ENCODE results near the gene EPHA7. TPM values are rescaled to one million over a fixed set of nuclear protein-coding genes. Genes with fewer than 3 reads are reported as not detected.

Gene EPHA7
- total RNA-seq, 1 donor from 2014 or later = 0.40 TPM

DNA sequence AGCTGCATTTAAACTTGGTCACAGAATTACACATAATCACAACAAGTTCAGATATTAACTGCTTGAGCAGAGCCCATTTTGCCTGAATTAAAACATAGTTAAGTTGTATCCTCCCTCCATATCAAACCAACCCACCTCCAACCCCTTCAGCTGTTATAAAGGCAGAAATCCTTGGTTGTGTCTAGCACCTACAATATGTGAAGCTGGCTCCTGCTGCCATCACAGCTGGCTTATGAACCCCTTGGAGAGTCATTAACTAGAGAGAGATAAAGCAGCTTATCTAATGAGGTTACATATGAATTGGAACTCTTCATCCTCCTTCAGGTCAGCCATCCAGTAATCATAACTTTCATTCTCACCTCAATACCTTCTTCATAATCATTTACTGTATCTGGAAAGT is 101.8 kb downstream of the EPHA7 start:
- TF ChIP-seq, protein P1, sequence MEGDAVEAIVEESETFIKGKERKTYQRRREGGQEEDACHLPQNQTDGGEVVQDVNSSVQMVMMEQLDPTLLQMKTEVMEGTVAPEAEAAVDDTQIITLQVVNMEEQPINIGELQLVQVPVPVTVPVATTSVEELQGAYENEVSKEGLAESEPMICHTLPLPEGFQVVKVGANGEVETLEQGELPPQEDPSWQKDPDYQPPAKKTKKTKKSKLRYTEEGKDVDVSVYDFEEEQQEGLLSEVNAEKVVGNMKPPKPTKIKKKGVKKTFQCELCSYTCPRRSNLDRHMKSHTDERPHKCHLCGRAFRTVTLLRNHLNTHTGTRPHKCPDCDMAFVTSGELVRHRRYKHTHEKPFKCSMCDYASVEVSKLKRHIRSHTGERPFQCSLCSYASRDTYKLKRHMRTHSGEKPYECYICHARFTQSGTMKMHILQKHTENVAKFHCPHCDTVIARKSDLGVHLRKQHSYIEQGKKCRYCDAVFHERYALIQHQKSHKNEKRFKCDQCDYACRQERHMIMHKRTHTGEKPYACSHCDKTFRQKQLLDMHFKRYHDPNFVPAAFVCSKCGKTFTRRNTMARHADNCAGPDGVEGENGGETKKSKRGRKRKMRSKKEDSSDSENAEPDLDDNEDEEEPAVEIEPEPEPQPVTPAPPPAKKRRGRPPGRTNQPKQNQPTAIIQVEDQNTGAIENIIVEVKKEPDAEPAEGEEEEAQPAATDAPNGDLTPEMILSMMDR (conservative IDR thresholded peaks at IDR 0.05; ENCODE audit: low read depth, low read length) = no peak
- DNase-seq (ENCODE audit: low read depth) = no peak
- no peak overlapping the region for H3K4me3 ChIP-seq (ENCODE audit: low read depth, low read length)

DNA sequence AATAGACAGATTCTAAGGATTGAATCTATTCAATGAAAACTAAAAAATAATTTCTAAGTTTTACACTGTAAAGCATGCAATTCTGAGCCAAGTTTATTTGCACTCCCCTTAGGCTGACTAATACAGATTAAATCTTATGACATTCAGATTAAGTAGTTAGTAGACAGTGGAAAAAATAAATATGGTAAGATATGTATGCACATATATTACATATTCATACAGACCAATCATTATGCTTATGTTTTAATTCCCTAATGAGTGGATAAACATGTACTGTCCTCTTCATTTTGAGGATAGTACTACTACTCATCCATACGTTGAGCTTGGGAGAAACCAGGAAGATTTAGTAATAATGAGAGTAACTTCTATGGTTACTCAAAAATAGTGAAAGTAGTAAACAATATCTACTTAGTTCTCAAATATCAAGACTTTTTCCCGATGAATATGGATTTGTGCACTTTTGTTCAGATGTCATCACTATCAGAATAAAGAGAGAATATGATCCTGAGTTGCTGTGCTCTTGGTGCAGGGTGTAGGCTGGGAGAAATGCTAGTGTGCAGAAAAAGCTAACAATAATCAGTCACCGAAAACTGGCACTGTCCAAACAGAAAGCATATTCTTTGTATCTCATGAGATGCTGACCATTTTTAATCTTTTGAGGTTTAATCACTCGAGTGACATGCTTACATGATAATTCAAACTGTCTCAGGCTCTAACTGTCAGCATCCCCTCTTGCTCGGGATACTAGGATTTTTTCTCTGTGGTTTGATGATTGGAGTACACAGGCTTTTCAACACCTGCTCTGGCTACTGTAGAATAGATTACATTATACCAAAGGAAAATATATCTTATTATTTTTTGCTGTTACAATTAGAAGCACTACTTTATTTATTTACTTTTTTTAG is 111.6 kb downstream of the EPHA7 start:
- H3K4me3 ChIP-seq (ENCODE audit: low read depth, low read length) = no peak overlapping the region
- TF ChIP-seq, protein P1 (conservative IDR thresholded peaks at IDR 0.05; ENCODE audit: low read depth, low read length) = no peak
- DNase-seq (ENCODE audit: low read depth) = no peak

DNA sequence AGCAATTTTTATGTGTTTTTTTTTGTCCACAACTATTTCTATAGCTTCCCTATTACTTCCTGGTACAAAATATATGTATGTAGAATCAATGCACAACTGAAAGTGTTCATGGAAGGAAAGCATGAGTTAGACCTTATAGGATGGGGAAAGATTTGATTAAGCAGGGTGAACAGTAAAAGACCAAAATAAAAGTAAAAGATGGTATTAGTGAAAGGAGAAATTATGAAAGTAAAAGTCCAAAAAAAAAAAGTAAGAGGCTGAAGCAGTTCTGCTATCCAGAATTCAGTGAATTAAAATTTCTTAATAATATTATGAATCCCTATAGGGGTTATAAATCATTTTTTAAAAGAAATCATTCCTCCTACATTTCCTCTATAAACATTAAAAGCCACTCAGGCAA is 114.3 kb downstream of the EPHA7 start:
- no peak for DNase-seq (ENCODE audit: low read depth)
- TF ChIP-seq, protein P1 (conservative IDR thresholded peaks at IDR 0.05; ENCODE audit: low read depth, low read length) = no peak
- no peak overlapping the region for H3K4me3 ChIP-seq (ENCODE audit: low read depth, low read length)

DNA sequence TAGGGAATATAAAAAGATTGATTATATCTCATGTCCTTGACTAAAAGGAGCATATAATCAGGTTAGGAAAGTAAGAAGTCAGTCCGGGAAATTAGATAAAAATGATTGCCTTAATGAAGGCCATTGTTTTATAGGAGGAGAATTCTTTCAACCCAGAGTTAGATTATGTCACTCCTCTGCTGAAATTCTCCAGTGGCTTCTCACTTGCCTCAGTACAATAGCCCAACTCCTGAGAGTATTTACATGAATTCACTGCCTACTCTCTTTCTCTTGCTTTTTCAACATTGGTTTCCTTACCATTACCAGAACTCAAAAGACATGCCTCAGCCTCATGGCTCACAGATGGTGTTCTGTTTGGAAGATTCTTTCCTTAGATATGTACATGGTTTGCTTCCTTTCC is 114.9 kb downstream of the EPHA7 start:
- TF ChIP-seq, protein P1 (conservative IDR thresholded peaks at IDR 0.05; ENCODE audit: low read depth, low read length) = no peak
- no peak overlapping the region for H3K4me3 ChIP-seq (ENCODE audit: low read depth, low read length)
- no peak for DNase-seq (ENCODE audit: low read depth)

DNA sequence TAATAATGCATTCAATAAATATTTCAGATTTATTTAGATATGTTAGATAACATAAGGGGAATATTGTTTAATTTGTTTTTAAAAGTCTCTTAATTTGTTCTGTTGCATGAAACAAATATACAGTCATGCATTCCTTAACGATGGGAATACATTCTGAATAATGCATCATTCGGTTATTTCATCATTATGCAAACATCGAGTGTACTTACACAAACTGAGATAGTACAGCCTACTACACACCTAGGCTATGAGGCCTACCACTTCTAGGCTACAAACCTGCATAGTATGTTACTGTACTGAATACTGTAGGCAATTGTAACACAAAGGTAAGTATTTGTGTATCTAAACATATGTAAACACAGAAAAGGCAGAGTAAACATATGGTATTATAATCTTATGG is 118.7 kb downstream of the EPHA7 start:
- no peak overlapping the region for H3K4me3 ChIP-seq (ENCODE audit: low read depth, low read length)
- no peak for DNase-seq (ENCODE audit: low read depth)
- TF ChIP-seq, protein P1 (conservative IDR thresholded peaks at IDR 0.05; ENCODE audit: low read depth, low read length) = no peak

DNA sequence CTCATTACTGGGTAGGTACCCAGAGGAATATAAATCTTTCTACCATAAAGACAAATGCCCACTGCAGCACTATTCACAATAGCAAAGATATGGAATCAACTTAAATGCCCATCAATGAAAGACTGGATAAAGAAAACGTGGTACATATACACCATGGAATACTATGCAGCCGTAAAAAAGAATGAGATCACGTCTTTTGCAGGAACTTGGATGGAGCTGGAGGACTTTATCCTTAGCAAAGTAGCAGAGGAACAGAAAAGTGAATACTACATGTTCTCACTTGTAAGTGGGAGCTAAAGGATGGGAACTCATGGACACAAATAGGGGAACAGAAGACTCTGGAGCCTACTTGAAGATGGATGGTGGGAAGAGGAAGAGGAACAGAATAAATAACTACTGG is 119.7 kb downstream of the EPHA7 start:
- TF ChIP-seq, protein P1 (conservative IDR thresholded peaks at IDR 0.05; ENCODE audit: low read depth, low read length) = no peak
- H3K4me3 ChIP-seq (ENCODE audit: low read depth, low read length) = no peak overlapping the region
- DNase-seq (ENCODE audit: low read depth) = no peak

DNA sequence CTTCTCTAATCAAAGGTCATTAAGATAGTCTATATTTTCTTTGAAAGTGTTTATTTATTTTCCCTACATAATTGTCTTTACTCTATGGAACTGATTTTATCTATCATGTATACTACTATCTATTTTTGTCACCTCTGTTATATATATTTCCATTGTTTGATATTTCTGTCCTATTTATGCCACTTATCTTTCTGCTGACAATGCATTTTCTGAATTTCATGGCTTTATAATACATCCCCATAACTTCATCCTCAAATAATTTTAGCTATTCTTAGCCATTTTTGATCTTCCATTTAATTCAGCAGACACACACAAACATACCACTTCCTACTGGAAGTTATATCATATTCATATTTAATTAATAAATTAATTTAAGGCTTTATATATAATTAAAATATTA is 123.7 kb downstream of the EPHA7 start:
- no peak overlapping the region for H3K4me3 ChIP-seq (ENCODE audit: low read depth, low read length)
- DNase-seq (ENCODE audit: low read depth) = no peak
- TF ChIP-seq, protein P1 (conservative IDR thresholded peaks at IDR 0.05; ENCODE audit: low read depth, low read length) = no peak
